ENCODE results near the gene RGS10.

Gene RGS10

DNA sequence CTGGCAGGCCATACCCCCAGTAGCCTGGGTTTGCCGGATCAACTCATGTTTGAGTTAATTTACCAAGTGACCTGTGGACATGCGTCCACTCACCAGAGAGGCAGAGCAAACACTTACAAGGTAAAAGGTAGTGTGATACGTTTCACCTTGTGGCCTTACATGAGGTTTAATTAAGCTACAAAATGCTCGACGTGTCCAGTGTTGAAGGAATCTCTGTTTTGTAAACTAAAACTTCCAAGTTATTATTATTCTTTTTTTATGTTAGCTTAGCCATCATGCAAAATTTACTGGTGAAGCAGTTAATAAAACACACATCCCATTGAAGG, 42.9 kb downstream of the RGS10 start:
- H3K4me1 ChIP-seq (ENCODE audit: control insufficient read depth, insufficient read depth, low read length), result peaks cover 5% of the 10 kb centered on the region
- no peak overlapping the region for H3K9ac ChIP-seq (ENCODE audit: low read length)
- no peaks in the 10 kb centered on the region for H3K36me3 ChIP-seq (ENCODE audit: control insufficient read depth, insufficient read depth, low read length)
- no peak overlapping the region for H3K4me3 ChIP-seq (ENCODE audit: low read length)
- no peaks in the 10 kb centered on the region for H3K9me3 ChIP-seq (ENCODE audit: control insufficient read depth, low read length)
- no peaks in the 10 kb centered on the region for H3K27me3 ChIP-seq (ENCODE audit: control insufficient read depth, insufficient read depth, low read length)

DNA sequence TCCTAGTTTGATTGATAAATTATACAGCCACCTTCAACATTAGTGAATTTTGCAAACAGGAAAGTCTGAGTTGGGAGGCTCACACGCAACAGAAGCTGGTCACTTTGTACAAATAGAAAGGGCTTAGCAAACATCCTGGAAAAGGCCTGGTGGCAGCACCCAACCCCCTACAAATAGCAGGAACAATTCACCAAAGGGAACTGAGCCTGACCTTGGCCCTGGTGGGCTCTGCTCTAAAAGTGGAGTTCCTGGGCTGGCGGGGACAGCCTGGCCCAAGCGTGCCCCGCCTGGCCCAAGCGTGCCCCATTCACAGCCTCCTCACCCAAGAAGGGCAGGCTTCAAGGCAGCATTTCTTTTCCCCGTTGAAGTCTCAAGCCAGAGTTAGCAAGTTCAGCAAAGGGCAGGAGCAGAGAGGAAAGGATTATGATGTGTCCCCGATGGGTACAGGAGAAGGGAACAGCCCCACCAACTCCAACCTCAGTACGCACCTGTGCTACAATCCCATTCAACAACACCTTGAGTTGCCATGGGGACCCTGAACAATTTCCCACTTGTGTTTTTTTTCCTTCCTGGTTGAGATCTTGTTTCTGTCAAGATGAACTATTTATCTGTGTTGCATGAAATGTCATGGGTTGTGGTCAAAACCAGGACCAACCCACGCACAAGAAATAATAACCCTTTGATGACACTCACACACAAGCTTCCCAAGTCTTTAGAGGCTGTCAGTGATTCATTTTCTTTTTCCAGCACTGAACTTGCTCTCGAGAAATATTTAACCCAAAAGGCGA, 43.4 kb downstream of the RGS10 start:
- no peak overlapping the region for H3K9ac ChIP-seq (ENCODE audit: low read length)
- no peaks in the 10 kb centered on the region for H3K36me3 ChIP-seq (ENCODE audit: control insufficient read depth, insufficient read depth, low read length)
- H3K9me3 ChIP-seq (ENCODE audit: control insufficient read depth, low read length), result no peaks in the 10 kb centered on the region
- peaks cover 9% of the 10 kb centered on the region for H3K4me1 ChIP-seq (ENCODE audit: control insufficient read depth, insufficient read depth, low read length)
- no peak overlapping the region for H3K4me3 ChIP-seq (ENCODE audit: low read length)
- no peaks in the 10 kb centered on the region for H3K27me3 ChIP-seq (ENCODE audit: control insufficient read depth, insufficient read depth, low read length)

DNA sequence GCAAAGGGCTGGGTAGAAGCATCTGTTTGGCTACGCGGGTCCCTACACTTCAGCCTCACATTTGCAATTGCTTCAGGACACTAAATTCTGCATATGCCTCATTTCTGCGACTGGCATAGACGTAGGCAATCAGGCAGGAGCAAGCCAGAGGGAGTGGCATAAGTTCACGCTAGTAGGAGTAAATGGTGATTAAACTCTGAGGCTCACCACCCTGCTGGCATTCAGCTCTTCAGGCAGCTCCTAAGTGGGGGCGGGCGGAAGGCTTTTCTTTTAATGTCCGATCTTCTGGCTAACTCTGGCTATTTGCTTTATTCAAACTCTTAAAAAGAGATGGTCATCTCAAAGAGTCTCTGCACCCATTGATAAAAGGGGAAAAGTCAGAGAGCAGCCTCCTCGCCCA, 45.3 kb downstream of the RGS10 start:
- Histone ChIP-seq H3K36me3 (ENCODE audit: control insufficient read depth, insufficient read depth, low read length) (no peaks in the 10 kb centered on the region), H3K4me3 (ENCODE audit: low read length) (no peak overlapping the region), H3K9ac (ENCODE audit: low read length) (no peak overlapping the region), H3K27me3 (ENCODE audit: control insufficient read depth, insufficient read depth, low read length) (no peaks in the 10 kb centered on the region), H3K4me1 (ENCODE audit: control insufficient read depth, insufficient read depth, low read length) (peaks cover 10% of the 10 kb centered on the region), H3K9me3 (ENCODE audit: control insufficient read depth, low read length) (no peaks in the 10 kb centered on the region)

GRCh38 chr10:119496273-119496672, 46.2 kb downstream of the RGS10 start:
- H3K4me1 ChIP-seq (ENCODE audit: control insufficient read depth, insufficient read depth, low read length), result peaks cover 10% of the 10 kb centered on the region
- no peak overlapping the region for H3K4me3 ChIP-seq (ENCODE audit: low read length)
- no peaks in the 10 kb centered on the region for H3K36me3 ChIP-seq (ENCODE audit: control insufficient read depth, insufficient read depth, low read length)
- H3K9ac ChIP-seq (ENCODE audit: low read length), result no peak overlapping the region
- H3K9me3 ChIP-seq (ENCODE audit: control insufficient read depth, low read length), result no peaks in the 10 kb centered on the region
- H3K27me3 ChIP-seq (ENCODE audit: control insufficient read depth, insufficient read depth, low read length), result no peaks in the 10 kb centered on the region

DNA sequence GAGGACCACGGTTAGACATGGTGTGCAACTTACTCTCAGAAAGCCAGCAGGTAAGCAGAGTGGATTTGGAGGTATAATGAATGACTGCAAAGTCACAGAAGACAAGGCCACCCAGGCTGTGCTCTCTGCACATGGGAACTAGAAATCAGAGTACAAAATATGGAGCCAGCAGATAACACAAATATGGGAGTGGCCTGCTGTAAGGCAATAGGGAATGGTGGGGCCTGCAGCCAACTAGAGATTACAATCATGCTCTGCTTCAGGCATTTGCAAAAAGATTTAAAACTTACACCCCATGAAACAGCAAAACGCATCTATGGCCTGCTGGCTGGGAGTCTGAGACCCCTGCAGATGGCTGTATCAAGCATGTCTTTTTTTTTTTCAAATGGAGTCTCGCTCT, 47.0 kb downstream of the RGS10 start:
- Histone ChIP-seq H3K4me1 (ENCODE audit: control insufficient read depth, insufficient read depth, low read length) (peaks cover 10% of the 10 kb centered on the region), H3K36me3 (ENCODE audit: control insufficient read depth, insufficient read depth, low read length) (no peaks in the 10 kb centered on the region), H3K27me3 (ENCODE audit: control insufficient read depth, insufficient read depth, low read length) (no peaks in the 10 kb centered on the region), H3K9me3 (ENCODE audit: control insufficient read depth, low read length) (no peaks in the 10 kb centered on the region), H3K9ac (ENCODE audit: low read length) (no peak overlapping the region), H3K4me3 (ENCODE audit: low read length) (no peak overlapping the region)

DNA sequence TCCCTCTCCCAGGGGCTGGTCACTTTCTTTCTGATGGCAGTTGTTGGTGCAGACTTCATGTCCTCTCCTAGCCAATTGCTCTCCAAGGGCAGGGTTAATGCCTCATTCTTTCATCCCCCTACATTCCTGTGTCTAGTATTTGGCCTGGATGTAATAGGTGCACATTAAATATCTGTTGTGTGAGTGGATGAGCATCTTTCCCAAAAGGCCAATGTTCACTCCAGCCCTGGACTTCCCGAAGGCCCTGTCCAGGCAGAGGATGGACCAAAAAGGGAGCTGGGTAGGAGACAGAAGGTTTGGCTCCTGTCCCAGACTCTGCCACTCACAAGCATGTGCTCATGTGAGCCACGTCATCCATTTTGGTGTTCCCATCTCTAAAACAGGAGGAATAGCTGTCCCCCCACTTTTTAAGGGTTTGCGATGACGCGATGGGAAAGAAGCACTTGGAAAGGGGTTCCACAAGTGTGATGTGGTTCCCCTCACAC, 47.5 kb downstream of the RGS10 start:
- peaks cover 10% of the 10 kb centered on the region for H3K4me1 ChIP-seq (ENCODE audit: control insufficient read depth, insufficient read depth, low read length)
- no peaks in the 10 kb centered on the region for H3K36me3 ChIP-seq (ENCODE audit: control insufficient read depth, insufficient read depth, low read length)
- no peaks in the 10 kb centered on the region for H3K9me3 ChIP-seq (ENCODE audit: control insufficient read depth, low read length)
- no peak overlapping the region for H3K4me3 ChIP-seq (ENCODE audit: low read length)
- H3K9ac ChIP-seq (ENCODE audit: low read length), result no peak overlapping the region
- H3K27me3 ChIP-seq (ENCODE audit: control insufficient read depth, insufficient read depth, low read length), result no peaks in the 10 kb centered on the region

GRCh38 chr10:119494236-119495020, 48.1 kb downstream of the RGS10 start:
- no peaks in the 10 kb centered on the region for H3K36me3 ChIP-seq (ENCODE audit: control insufficient read depth, insufficient read depth, low read length)
- no peak overlapping the region for H3K4me3 ChIP-seq (ENCODE audit: low read length)
- H3K27me3 ChIP-seq (ENCODE audit: control insufficient read depth, insufficient read depth, low read length), result no peaks in the 10 kb centered on the region
- H3K9ac ChIP-seq (ENCODE audit: low read length), result no peak overlapping the region
- no peaks in the 10 kb centered on the region for H3K9me3 ChIP-seq (ENCODE audit: control insufficient read depth, low read length)
- H3K4me1 ChIP-seq (ENCODE audit: control insufficient read depth, insufficient read depth, low read length), result peaks cover 15% of the 10 kb centered on the region

GRCh38 chr10:119493155-119493554, 49.4 kb downstream of the RGS10 start:
- Histone ChIP-seq H3K36me3 (ENCODE audit: control insufficient read depth, insufficient read depth, low read length) (no peaks in the 10 kb centered on the region), H3K27me3 (ENCODE audit: control insufficient read depth, insufficient read depth, low read length) (no peaks in the 10 kb centered on the region), H3K4me1 (ENCODE audit: control insufficient read depth, insufficient read depth, low read length) (peaks cover 11% of the 10 kb centered on the region), H3K9me3 (ENCODE audit: control insufficient read depth, low read length) (no peaks in the 10 kb centered on the region), H3K9ac (ENCODE audit: low read length) (no peak overlapping the region), H3K4me3 (ENCODE audit: low read length) (no peak overlapping the region)

- Histone ChIP-seq H3K4me3 (ENCODE audit: low read length) (no peak overlapping the region), H3K9me3 (ENCODE audit: control insufficient read depth, low read length) (no peaks in the 10 kb centered on the region), H3K4me1 (ENCODE audit: control insufficient read depth, insufficient read depth, low read length) (peaks cover 11% of the 10 kb centered on the region), H3K9ac (ENCODE audit: low read length) (no peak overlapping the region), H3K36me3 (ENCODE audit: control insufficient read depth, insufficient read depth, low read length) (no peaks in the 10 kb centered on the region), H3K27me3 (ENCODE audit: control insufficient read depth, insufficient read depth, low read length) (no peaks in the 10 kb centered on the region)
These were observed 50.4 kb downstream of the RGS10 start for GRCh38 chr10:119491966-119492757.

DNA sequence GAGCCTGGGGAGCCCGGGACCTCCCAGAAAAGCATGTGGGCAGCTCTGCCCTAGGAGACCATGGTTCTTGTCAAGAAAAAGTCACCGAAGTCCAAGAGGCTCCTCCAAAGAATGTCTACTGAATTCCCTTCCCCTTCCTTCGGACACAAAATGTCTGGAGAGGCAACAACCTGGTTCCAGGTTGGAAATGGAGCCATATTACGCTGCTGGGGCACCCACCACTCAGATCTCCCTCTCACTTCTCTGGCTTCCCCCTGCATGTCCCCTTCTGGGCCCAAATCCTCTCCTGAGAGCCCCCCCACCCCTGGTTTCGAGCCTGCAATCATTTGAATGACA, 52.6 kb downstream of the RGS10 start:
- peaks cover 11% of the 10 kb centered on the region for H3K4me1 ChIP-seq (ENCODE audit: control insufficient read depth, insufficient read depth, low read length)
- H3K36me3 ChIP-seq (ENCODE audit: control insufficient read depth, insufficient read depth, low read length), result no peaks in the 10 kb centered on the region
- H3K27me3 ChIP-seq (ENCODE audit: control insufficient read depth, insufficient read depth, low read length), result no peaks in the 10 kb centered on the region
- H3K9me3 ChIP-seq (ENCODE audit: control insufficient read depth, low read length), result no peaks in the 10 kb centered on the region
- H3K9ac ChIP-seq (ENCODE audit: low read length), result no peak overlapping the region
- H3K4me3 ChIP-seq (ENCODE audit: low read length), result no peak overlapping the region

- Histone ChIP-seq H3K36me3 (ENCODE audit: control insufficient read depth, insufficient read depth, low read length) (no peaks in the 10 kb centered on the region), H3K4me3 (ENCODE audit: low read length) (no peak overlapping the region), H3K9me3 (ENCODE audit: control insufficient read depth, low read length) (no peaks in the 10 kb centered on the region), H3K4me1 (ENCODE audit: control insufficient read depth, insufficient read depth, low read length) (peaks cover 6% of the 10 kb centered on the region), H3K9ac (ENCODE audit: low read length) (no peak overlapping the region), H3K27me3 (ENCODE audit: control insufficient read depth, insufficient read depth, low read length) (no peaks in the 10 kb centered on the region)
These were observed 53.8 kb downstream of the RGS10 start for GRCh38 chr10:119488675-119489074.

DNA sequence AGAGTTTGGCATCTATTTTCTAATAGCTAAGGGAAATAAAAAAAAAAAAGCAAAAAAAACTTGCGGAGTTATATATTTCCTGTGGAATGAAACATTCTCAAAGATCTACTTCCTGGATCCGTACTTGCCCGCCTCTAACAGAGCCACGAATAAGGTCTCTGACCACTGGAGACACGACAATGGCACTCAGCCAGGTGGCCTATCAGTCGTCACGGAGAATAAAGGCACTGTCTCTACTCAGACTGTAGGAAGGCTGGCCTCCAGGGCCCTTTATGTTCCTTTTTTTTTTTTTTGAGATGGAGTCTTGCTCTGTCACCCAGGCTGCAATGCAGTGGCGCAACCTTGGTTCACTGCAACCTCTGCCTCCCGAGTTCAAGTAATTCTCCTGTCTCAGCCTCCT, 58.7 kb downstream of the RGS10 start:
- H3K27me3 ChIP-seq (ENCODE audit: control insufficient read depth, insufficient read depth, low read length), result peaks cover 3% of the 10 kb centered on the region
- H3K9me3 ChIP-seq (ENCODE audit: control insufficient read depth, low read length), result no peaks in the 10 kb centered on the region
- H3K4me1 ChIP-seq (ENCODE audit: control insufficient read depth, insufficient read depth, low read length), result no peaks in the 10 kb centered on the region
- no peak overlapping the region for H3K4me3 ChIP-seq (ENCODE audit: low read length)
- no peaks in the 10 kb centered on the region for H3K36me3 ChIP-seq (ENCODE audit: control insufficient read depth, insufficient read depth, low read length)
- no peak overlapping the region for H3K9ac ChIP-seq (ENCODE audit: low read length)
